HEK293 (cell line): ENCODE results near the gene ATP1B2.

Experiments used
- IKZF3 ChIP-seq: fragments of 450-650 bp; IDR thresholded peaks from 2 replicates; pipeline ENCODE4 v1.5.0; 2018; ENCODE audit warnings: missing biosample characterization, mild to moderate bottlenecking, missing genetic modification characterization, moderate library complexity
- INSM2 ChIP-seq: fragments of 450-650 bp; formaldehyde crosslinking; IDR thresholded peaks from 2 replicates; pipeline ENCODE4 v1.5.1; 2016; ENCODE audit warnings: missing biosample characterization, missing genetic modification characterization
- KLF16 ChIP-seq: fragments of 450-650 bp; formaldehyde crosslinking; IDR thresholded peaks from 2 replicates; pipeline ENCODE4 v1.5.1; 2017; ENCODE audit warnings: missing biosample characterization, missing genetic modification characterization
- PATZ1 ChIP-seq: fragments of 450-650 bp; formaldehyde crosslinking; IDR thresholded peaks from 2 replicates; pipeline ENCODE4 v1.5.1; 2016; ENCODE audit warnings: missing biosample characterization, missing genetic modification characterization
- PRDM10 ChIP-seq: fragments of 450-650 bp; formaldehyde crosslinking; IDR thresholded peaks from 2 replicates; pipeline ENCODE4 v1.5.1; 2016; ENCODE audit warnings: missing biosample characterization, missing genetic modification characterization
- PRDM4 ChIP-seq: fragments of 450-650 bp; formaldehyde crosslinking; IDR thresholded peaks from 2 replicates; pipeline ENCODE4 v1.5.1; 2017; ENCODE audit warnings: missing biosample characterization, missing genetic modification characterization
- YY1 ChIP-seq: fragments of 450-650 bp; formaldehyde crosslinking; IDR thresholded peaks from 2 replicates; pipeline ENCODE4 v1.5.1; 2018; ENCODE audit warnings: missing biosample characterization, missing genetic modification characterization
- ZBTB11 ChIP-seq: fragments of 450-650 bp; formaldehyde crosslinking; conservative IDR thresholded peaks from 2 replicates; pipeline ENCODE4 v1.5.1; 2016; ENCODE audit warnings: low read depth, missing biosample characterization, missing genetic modification characterization
- ZBTB20 ChIP-seq: fragments of 450-650 bp; formaldehyde crosslinking; IDR thresholded peaks from 2 replicates; pipeline ENCODE4 v1.5.1; 2016; ENCODE audit warnings: missing biosample characterization, missing genetic modification characterization
- ZIC2 ChIP-seq: fragments of 450-650 bp; formaldehyde crosslinking; IDR thresholded peaks from 2 replicates; pipeline ENCODE4 v1.5.1; 2016; ENCODE audit warnings: missing biosample characterization, missing genetic modification characterization
- ZNF155 ChIP-seq: fragments of 450-650 bp; formaldehyde crosslinking; IDR thresholded peaks from 2 replicates; pipeline ENCODE4 v1.5.1; 2016; ENCODE audit warnings: missing biosample characterization, missing genetic modification characterization
- ZNF2 ChIP-seq: fragments of 450-650 bp; formaldehyde crosslinking; IDR thresholded peaks from 2 replicates; pipeline ENCODE4 v1.5.1; 2016; ENCODE audit warnings: missing biosample characterization, missing genetic modification characterization
- ZNF239 ChIP-seq: fragments of 450-650 bp; formaldehyde crosslinking; IDR thresholded peaks from 2 replicates; pipeline ENCODE4 v1.5.1; 2016; ENCODE audit warnings: missing biosample characterization, missing genetic modification characterization
- ZNF324 ChIP-seq: fragments of 450-650 bp; formaldehyde crosslinking; IDR thresholded peaks from 2 replicates; pipeline ENCODE4 v1.5.1; 2016; ENCODE audit warnings: missing biosample characterization, missing genetic modification characterization
- ZNF341 ChIP-seq: fragments of 450-650 bp; formaldehyde crosslinking; IDR thresholded peaks from 2 replicates; pipeline ENCODE4; 2016; ENCODE audit warnings: low read depth, missing biosample characterization, missing genetic modification characterization
- ZNF394 ChIP-seq: fragments of 450-650 bp; formaldehyde crosslinking; IDR thresholded peaks from 2 replicates; pipeline ENCODE4 v1.5.1; 2016; ENCODE audit warnings: missing biosample characterization, missing genetic modification characterization, mild to moderate bottlenecking, moderate library complexity, borderline replicate concordance
- ZNF544 ChIP-seq: fragments of 450-650 bp; formaldehyde crosslinking; IDR thresholded peaks from 2 replicates; pipeline ENCODE4 v1.5.0; 2017; ENCODE audit warnings: missing biosample characterization, missing genetic modification characterization
- ZNF558 ChIP-seq: fragments of 450-650 bp; formaldehyde crosslinking; IDR thresholded peaks from 2 replicates; pipeline ENCODE4 v1.5.1; 2016; ENCODE audit warnings: missing biosample characterization, missing genetic modification characterization
- ZNF600 ChIP-seq: fragments of 450-650 bp; formaldehyde crosslinking; IDR thresholded peaks from 2 replicates; pipeline ENCODE4 v1.5.1; 2016; ENCODE audit warnings: missing biosample characterization, missing genetic modification characterization
- ZNF629 ChIP-seq: fragments of 450-650 bp; formaldehyde crosslinking; IDR thresholded peaks from 2 replicates; pipeline ENCODE4 v1.5.1; 2017; ENCODE audit warnings: missing biosample characterization, missing genetic modification characterization
- ZSCAN4 ChIP-seq: fragments of 450-650 bp; formaldehyde crosslinking; IDR thresholded peaks from 2 replicates; pipeline ENCODE4 v1.5.1; 2017; ENCODE audit warnings: missing biosample characterization, missing genetic modification characterization
- ZXDB ChIP-seq: fragments of 450-650 bp; formaldehyde crosslinking; IDR thresholded peaks from 2 replicates; pipeline ENCODE4 v1.5.1; 2016; ENCODE audit warnings: missing biosample characterization, missing genetic modification characterization

ATP1B2 gene

GRCh38 chr17:7687072-7687907 lies 36.6 kb downstream of the ATP1B2 start, which contains the start of gene TP53 (continued):
- TF ChIP-seq PRDM4 (tag by site-specific recombination) (peak; percentile 82), ZBTB11 (tag by site-specific recombination) (peak; percentile 45), ZNF558 (no peak; the same call in 1 of the 2 replicates), IKZF3 (tag by site-specific recombination) (peak; percentile 87), ZNF600 (peak; percentile 76), ZNF341 (tag by site-specific recombination) (peak; percentile 80), PATZ1 (tag by site-specific recombination) (0 out of 2 replicates have a peak, but pooled peaks have one; percentile 37), ZNF629 (tag by site-specific recombination) (peak; percentile 9; the same call in 1 of the 2 replicates), YY1 (tag by site-specific recombination) (peak; percentile 98), PRDM10 (tag by site-specific recombination) (peak; percentile 75), ZSCAN4 (tag by site-specific recombination) (no peak), INSM2 (peak; percentile 67; the same call in 1 of the 2 replicates), KLF16 (tag by site-specific recombination) (peak; percentile 92), ZIC2 (tag by site-specific recombination) (no peak), ZNF239 (tag by site-specific recombination) (no peak), ZNF2 (0 out of 2 replicates have a peak, but pooled peaks have one; percentile 22), ZXDB (tag by site-specific recombination) (peak; percentile 61), ZNF324 (tag by site-specific recombination) (peak; percentile 33; the same call in 1 of the 2 replicates), ZNF544 (tag by site-specific recombination) (no peak), ZNF155 (no peak), ZNF394 (tag by site-specific recombination) (peak; percentile 54; the same call in 1 of the 2 replicates), ZBTB20 (tag by site-specific recombination) (peak; percentile 55; the same call in 1 of the 2 replicates)
